ENCODE data around the gene LTO1.

The LTO1 gene

GRCh38 chr11:69657456-69657910 lies 17.7 kb downstream of the LTO1 start:
- no peak for DNase-seq (ENCODE audit: low spot score)

GRCh38 chr11:69656536-69657455 lies 18.4 kb downstream of the LTO1 start:
- DNase-seq (ENCODE audit: low spot score), result no peak

DNA sequence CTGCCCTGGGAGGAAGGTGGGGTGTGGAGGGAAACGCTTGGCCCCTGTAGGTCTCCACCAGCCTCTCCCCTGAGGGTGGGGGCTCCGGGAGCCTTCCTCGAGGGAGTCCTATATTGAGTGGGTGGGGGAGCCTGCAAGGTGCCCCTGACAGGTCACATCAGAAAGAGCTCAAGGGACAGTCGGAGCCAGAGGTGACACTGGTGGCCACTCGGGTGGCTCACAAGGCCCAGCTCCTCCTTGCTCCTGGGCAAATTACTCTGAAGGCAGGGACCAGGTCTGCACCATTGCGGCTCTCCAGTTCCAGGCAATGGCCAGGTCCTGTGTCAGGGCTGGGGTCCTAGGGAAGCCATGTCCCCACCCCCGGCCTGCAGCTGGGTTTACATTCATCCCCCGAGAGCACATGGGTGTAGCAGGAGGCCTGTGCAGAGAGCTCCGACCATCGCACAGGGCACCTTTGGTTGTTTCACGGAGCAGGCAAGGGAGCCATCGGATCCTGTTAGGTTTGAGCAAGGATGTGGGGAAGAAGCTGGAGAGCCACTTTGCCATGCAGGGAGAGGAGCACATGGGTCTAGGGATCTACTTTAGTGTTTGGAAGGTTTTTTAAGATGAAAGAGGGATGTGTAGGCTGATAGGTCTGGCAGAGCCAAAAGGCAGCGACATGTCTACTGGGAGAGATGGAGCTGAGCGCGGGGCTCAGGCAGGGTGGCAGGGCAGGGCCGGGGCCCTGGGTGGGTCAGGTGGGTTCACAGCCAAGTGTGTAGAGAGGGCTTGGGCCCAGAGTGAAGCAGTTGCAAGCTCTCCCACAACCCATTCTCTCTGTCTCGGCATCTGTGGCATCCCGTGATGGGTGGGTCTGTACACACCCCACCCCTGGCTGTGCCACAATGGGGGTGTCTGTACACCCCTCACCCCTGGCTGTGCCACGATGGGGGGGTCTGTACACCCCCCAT lies 19.4 kb downstream of the LTO1 start:
- no peak for DNase-seq (ENCODE audit: low spot score)

GRCh38 chr11:69654660-69655478 lies 20.3 kb downstream of the LTO1 start:
- DNase-seq (ENCODE audit: low spot score), result peak; percentile 29

GRCh38 chr11:69654001-69654659 lies 21.0 kb downstream of the LTO1 start:
- DNase-seq (ENCODE audit: low spot score), result no peak

- no peak for DNase-seq (ENCODE audit: low spot score)
These were observed 21.7 kb downstream of the LTO1 start for GRCh38 chr11:69653406-69653960.

DNA sequence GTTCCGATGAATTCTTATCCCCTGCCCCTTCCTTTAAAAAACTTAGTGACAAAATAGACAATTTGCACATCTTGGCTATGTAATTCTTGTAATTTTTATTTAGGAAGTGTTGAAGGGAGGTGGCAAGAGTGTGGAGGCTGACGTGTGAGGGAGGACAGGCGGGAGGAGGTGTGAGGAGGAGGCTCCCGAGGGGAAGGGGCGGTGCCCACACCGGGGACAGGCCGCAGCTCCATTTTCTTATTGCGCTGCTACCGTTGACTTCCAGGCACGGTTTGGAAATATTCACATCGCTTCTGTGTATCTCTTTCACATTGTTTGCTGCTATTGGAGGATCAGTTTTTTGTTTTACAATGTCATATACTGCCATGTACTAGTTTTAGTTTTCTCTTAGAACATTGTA lies 22.2 kb downstream of the LTO1 start:
- no peak for DNase-seq (ENCODE audit: low spot score)

GRCh38 chr11:69651834-69652620 lies 23.1 kb downstream of the LTO1 start:
- DNase-seq (ENCODE audit: low spot score), result no peak

DNA sequence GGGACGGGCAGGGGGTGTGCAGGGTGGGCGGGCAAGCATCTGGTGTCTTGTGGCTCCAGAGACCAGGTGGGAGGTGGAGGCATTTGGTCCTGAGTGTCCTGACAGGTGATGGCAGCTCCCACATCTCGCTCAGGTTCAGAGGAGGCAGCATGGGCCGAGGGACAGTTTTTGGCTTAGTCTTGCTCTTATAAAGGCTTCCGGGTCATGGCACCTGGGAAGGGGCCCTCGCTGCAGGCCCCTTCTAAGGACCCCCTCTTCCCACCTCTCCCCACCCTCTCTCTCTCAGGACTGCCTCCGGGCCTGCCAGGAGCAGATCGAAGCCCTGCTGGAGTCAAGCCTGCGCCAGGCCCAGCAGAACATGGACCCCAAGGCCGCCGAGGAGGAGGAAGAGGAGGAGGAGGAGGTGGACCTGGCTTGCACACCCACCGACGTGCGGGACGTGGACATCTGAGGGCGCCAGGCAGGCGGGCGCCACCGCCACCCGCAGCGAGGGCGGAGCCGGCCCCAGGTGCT lies 24.3 kb downstream of the LTO1 start:
- no peak for DNase-seq (ENCODE audit: low spot score)

- DNase-seq (ENCODE audit: low spot score), result no peak
These were observed 24.9 kb downstream of the LTO1 start for GRCh38 chr11:69650081-69650831.

- no peak for DNase-seq (ENCODE audit: low spot score)
These were observed 25.6 kb downstream of the LTO1 start for GRCh38 chr11:69649576-69649900.

DNA sequence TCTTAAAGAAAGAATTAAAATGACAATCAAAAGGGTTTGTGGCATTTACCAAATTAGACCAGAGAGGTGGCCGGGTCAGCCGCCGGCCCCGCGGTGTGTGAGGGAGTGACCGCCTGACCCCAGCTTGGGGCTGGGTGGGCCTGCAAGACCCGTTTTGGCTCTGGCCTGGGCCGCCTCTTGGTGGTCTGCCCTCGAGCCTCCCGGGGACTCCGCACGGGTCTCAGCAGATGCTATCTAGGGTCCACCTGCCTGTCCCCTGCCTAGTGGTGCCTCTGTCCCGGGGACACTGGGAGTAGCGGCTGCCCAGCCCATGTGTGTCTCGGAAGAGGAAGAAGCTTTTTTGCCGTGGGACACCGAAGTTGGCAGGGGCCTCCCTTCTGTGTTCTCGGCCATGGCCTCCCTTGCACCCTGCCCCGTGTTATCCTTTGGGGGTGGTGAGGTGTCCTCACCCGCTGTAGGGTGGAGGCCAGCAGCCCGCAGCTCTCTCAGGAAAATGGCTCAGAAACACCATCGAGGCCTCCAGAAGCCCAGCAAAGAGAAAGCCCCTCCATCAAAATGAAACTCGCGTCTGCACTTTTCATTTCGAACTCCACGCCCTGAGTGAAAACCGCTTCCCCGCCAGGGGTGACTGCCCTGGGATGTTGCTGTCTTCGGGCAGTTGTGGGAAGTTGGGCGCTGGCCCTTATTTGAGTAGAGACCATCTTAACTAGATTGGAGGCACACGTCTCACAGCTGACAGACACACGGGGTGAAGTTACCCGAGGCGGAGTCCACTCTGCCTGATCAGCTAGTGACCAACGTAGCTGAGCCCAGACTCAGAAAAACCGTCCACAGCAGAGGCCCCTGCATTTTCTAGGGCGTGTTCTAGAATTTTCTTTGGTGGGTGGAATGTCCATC lies 26.2 kb downstream of the LTO1 start:
- no peak for DNase-seq (ENCODE audit: low spot score)

DNA sequence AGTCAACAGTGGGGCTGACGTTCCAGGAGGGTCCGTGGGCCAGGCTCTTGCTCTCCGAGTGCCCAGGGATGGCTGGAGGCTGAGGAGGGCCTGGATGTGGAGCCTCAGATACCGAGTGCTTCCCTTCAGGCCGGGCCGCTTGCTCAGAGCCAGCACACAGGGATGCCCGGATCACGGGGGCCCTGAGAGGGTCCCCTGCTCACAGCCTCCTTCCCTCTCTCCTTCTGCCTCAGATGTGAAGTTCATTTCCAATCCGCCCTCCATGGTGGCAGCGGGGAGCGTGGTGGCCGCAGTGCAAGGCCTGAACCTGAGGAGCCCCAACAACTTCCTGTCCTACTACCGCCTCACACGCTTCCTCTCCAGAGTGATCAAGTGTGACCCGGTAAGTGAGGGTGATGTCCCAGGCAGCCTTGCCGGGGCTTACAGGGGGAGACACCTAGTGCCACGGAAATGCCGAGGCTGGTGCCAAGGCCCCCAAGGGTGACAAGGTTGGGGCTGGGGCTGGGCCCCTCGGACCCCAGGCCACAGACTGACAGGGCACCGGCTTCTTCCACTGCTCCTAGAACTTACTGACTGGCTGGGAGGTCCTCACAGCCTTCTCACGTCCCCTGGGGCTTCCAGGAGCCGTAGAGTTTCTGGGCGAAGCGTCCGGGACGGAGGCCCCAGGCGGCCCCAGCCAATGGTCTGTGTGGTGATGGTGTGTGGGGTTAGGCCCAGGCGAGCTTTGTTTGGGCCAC lies 27.2 kb downstream of the LTO1 start:
- no peak for DNase-seq (ENCODE audit: low spot score)

DNA sequence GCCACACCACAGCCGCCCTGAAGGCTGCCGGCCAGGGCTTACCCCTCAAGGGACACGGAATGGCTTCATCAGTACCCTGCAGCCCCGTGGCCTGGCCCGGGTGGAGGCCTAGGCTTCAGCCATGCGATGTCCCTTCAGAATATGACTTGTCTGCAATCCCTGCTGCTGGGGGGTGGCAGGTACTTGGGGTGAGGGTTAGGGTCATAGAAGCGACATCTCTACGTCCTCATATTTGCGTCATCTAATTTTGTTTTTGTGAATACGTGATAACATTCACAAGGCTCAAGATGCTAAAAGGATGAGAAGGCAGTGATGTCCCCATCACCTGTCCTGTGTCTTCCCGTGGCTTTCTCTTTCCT lies 27.8 kb downstream of the LTO1 start:
- no peak for DNase-seq (ENCODE audit: low spot score)

GRCh38 chr11:69646493-69647389 lies 28.4 kb downstream of the LTO1 start:
- DNase-seq (ENCODE audit: low spot score), result no peak

DNA sequence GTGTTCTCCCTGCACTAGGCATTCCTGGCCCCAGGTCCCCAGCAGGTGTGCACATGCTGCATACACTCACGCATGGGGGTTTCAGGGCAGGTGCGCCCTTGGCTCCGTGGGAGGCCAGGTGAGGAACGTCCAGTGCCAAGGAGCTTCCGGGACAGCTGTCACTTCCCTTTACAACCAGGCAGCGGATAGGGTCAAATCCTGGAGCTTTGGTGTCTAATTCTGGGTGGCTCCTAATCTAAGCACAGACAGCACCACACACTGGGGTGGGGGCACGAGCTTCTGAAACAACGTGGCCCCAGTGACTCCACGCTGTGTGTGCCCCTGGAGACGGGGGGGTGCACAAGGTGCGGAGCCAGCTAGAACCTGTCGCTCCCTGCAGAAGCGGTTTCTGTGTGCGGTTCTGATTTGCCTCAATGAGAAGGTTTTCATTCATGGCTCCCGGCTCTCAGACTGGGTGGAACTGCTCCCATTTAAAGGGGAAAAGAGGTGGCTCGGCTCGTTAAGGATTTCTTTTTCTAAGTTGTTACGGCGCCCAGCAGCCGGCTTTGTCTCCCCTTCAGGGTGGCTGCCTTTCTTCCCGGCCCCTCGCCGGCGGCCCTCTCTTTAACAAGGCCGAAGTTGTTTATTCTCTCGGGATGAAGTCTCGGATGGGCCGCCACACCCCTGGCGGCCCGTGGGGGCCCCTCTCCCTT lies 29.2 kb downstream of the LTO1 start:
- DNase-seq (ENCODE audit: low spot score), result no peak

Data from LoVo (cell line).